GM12878 (cell line): ENCODE data around the gene BLACAT1.

Experiments used
- ATF3 ChIP-seq: IDR thresholded peaks from 2 replicates; pipeline ENCODE4 v1.6.1; 2011; ENCODE audit warnings: low read depth, mild to moderate bottlenecking, low read length, moderate library complexity, borderline replicate concordance; ENCODE audit errors: extremely low read depth
- CEBPB ChIP-seq, 2 experiments: fragments of 150-350 bp in 1 of 2; IDR thresholded peaks; 2 replicates each; pipeline ENCODE4 v1.6.1; 2012 to 2014; ENCODE audit warnings: low read depth in 2 of 2, low read length in 2 of 2, borderline replicate concordance in 1 of 2, inconsistent platforms in 1 of 2
- CTCF ChIP-seq, 3 experiments: IDR thresholded peaks in 2 of 3; conservative IDR thresholded peaks in 1 of 3; 2 replicates each; pipeline ENCODE4 v1.5.1; 2011; ENCODE audit warnings: low read depth in 3 of 3, low read length in 3 of 3, mild to moderate bottlenecking in 3 of 3, control low read depth in 2 of 3, moderate library complexity in 2 of 3, inconsistent platforms in 1 of 3, mixed read lengths in 1 of 3; ENCODE audit not compliant: control insufficient read depth in 2 of 3, insufficient read depth in 1 of 3; ENCODE audit errors: extremely low read depth in 1 of 3
- FOXM1 ChIP-seq: IDR thresholded peaks from 2 replicates; pipeline ENCODE4 v1.6.1; 2012; ENCODE audit warnings: low read depth, mild to moderate bottlenecking, inconsistent platforms, low read length, moderate library complexity
- NRF1 ChIP-seq: conservative IDR thresholded peaks from 2 replicates; pipeline ENCODE4 v1.6.1; 2011; ENCODE audit warnings: mild to moderate bottlenecking, low read depth, low read length, improper control_type of control experiment
- POLR2A ChIP-seq: IDR thresholded peaks from 2 replicates; pipeline ENCODE4 v1.6.1; 2011; ENCODE audit warnings: low read depth, mild to moderate bottlenecking, low read length
- SIN3A ChIP-seq: IDR thresholded peaks from 2 replicates; pipeline ENCODE4 v1.6.1; 2012; ENCODE audit warnings: low read depth, low read length, improper control_type of control experiment

- TF ChIP-seq CTCF (IDR thresholded peaks at IDR 0.05 in 2 of 3, conservative IDR thresholded peaks at IDR 0.05 in 1 of 3; ENCODE audit: control insufficient read depth in 2 of 3, extremely low read depth in 1 of 3, insufficient read depth in 1 of 3, low read depth in 3 of 3, low read length in 3 of 3) (no peak), FOXM1 (no peak), CEBPB (IDR thresholded peaks at IDR 0.05; ENCODE audit: borderline replicate concordance in 1 of 2, low read depth in 2 of 2, low read length in 2 of 2) (no peak), SIN3A (no peak), NRF1 (no peak), POLR2A (no peak), ATF3 (no peak)
Observed at GRCh38 chr1:205429762-205430695, 25.8 kb downstream of the BLACAT1 start.
